Body of pancreas (tissue), 4 donors: ENCODE data around the gene KLRF2.

Experiments
- POLR2A ChIP-seq, 3 donors: fragments of 450-650 bp; IDR thresholded peaks; one replicate each; pipeline ENCODE4 v1.6.1; 2016; ENCODE audit warnings: antibody characterized with exemption in 3 of 3, mild to moderate bottlenecking in 2 of 3
- TF ChIP-seq, protein P1 (sequence below), 7 experiments: fragments of 450-650 bp in 4 of 7; fragments of 200-600 bp in 3 of 7; sonication (generic) in 3 of 7; IDR thresholded peaks; one replicate each; pipeline ENCODE4 v1.5.1; 2016 to 2019; ENCODE audit warnings: antibody characterized with exemption in 7 of 7

DNA sequence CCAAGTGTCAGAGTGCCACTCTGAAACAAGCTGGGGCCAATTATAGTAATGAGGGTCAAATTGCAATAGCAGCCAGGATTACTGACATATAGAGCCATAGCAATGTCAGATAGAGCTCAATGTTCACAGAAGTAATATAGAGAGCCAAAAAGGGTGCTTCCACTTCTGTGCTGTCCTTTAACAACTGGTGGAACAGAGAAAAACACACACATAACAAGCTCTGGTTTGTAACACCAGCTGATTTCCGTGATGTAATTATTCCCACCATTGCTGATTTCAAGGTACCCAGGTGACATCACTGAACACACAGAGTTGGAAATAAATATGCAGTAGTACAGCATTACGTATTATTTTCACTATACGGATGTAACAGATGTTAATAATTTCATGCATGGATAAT lies 9.1 kb upstream of the KLRF2 start:
- TF ChIP-seq POLR2A (IDR thresholded peaks at IDR 0.05) = no peak
- TF ChIP-seq, protein P1, sequence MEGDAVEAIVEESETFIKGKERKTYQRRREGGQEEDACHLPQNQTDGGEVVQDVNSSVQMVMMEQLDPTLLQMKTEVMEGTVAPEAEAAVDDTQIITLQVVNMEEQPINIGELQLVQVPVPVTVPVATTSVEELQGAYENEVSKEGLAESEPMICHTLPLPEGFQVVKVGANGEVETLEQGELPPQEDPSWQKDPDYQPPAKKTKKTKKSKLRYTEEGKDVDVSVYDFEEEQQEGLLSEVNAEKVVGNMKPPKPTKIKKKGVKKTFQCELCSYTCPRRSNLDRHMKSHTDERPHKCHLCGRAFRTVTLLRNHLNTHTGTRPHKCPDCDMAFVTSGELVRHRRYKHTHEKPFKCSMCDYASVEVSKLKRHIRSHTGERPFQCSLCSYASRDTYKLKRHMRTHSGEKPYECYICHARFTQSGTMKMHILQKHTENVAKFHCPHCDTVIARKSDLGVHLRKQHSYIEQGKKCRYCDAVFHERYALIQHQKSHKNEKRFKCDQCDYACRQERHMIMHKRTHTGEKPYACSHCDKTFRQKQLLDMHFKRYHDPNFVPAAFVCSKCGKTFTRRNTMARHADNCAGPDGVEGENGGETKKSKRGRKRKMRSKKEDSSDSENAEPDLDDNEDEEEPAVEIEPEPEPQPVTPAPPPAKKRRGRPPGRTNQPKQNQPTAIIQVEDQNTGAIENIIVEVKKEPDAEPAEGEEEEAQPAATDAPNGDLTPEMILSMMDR (IDR thresholded peaks at IDR 0.05) = no peak
